GM19395 (cell line): ENCODE measurements around the gene ST8SIA4.

ENCODE experiments used
- ATAC-seq: cut with Tn5 transposase; IDR thresholded peaks from one replicate; pipeline ENCODE4 v1.9.1; 2021; ENCODE audit warnings: mild to moderate bottlenecking, moderate library complexity; ENCODE audit not compliant: unreplicated experiment

ST8SIA4 gene

GRCh38 chr5:100903039-100903887 is at the start of gene ST8SIA4:
ST8SIA4 (minus strand) TSS chr5:100903282; CDS start chr5:100902955, 327 bp downstream.
- ATAC-seq = peak; percentile 71

DNA sequence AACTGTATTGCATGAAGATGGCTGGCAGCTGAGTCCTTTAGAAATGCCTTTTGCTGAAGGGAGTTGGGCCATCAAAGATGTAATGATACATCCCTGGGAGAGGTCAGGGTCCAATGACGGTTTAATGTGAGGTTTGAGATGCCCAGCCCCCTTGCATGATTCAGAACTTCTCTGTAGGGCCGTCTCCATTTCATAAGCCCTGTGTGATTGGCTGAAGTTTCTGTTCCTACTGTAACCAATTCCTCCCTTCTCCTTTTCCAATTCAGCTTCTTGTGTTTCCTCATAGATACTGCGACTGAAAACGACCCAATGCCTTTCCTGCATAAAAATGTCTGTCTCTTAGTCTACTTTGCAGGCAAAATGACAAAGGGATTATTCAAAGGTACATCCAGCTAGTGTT is 47.9 kb upstream of the ST8SIA4 start:
- ATAC-seq = no peak

DNA sequence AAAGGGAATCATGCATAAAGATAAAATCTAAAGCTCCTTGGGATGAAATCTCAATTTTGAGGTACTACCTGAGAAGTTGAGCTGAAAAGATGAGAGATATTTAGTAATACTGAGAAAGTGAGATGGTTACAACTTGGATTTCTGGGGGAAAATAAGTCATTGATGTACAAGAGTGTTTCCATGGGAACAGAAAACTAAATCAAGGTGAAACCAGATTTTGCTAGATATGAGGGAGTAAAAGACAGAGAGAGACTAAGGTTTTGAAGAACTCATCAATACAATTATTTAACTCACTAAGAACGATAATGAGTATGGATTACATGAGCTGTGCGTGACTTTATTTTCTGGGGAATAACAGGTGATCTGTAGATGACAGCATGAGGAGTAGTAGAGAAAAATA is 10.2 kb upstream of the ST8SIA4 start:
- no peak for ATAC-seq

DNA sequence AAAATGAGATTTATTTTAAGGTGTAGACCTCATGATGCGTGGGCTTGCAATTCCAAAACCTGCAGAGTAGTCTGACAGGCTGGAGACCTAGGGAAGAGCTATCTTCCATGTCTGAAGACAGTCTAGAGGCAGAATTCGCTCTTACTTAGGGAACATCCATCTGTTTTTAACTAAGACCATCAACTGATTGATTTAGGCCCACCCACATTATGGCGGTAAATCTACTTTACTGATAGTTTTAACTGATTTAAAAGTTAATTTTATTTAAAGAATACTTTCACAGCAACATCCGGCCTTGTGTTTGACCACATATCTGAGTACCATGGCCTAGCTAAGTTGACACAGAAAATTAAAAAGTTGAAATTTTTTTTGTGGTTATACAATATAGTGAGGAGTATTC is 6.0 kb upstream of the ST8SIA4 start:
- no peak for ATAC-seq

DNA sequence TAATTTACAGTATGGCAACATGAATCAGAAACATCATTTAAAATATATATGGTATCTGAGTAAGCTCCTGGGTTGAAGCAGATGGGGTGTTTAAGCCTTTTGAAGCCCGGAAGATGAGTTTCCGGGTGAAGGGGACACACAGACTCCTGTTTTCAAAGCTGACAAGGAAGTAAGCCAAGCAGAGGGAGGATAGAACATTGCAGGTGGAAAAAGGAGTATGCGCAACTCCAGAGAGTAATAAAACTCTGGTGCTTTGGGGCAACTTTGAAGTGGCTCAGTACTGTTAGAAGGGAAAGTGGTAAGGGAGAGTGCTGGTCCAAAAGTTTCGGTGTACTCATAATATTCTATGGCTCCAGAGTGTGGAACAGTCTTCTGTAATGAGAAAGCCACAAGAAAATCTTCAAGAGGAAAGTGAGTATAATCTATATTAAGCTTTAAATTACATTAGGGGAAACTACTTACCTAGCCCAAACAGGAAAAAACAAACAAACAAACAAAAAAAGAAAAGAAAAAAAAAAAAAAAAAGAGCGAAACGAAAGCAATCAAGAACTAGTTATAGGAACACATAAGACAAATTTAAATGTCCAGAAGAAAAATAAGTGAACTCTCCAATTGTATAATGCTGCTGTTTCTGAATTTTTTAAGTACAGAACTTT is 2.3 kb upstream of the ST8SIA4 start:
- ATAC-seq = no peak

GRCh38 chr5:100904259-100904861 is 1.3 kb upstream of the ST8SIA4 start:
- ATAC-seq = peak; percentile 21

DNA sequence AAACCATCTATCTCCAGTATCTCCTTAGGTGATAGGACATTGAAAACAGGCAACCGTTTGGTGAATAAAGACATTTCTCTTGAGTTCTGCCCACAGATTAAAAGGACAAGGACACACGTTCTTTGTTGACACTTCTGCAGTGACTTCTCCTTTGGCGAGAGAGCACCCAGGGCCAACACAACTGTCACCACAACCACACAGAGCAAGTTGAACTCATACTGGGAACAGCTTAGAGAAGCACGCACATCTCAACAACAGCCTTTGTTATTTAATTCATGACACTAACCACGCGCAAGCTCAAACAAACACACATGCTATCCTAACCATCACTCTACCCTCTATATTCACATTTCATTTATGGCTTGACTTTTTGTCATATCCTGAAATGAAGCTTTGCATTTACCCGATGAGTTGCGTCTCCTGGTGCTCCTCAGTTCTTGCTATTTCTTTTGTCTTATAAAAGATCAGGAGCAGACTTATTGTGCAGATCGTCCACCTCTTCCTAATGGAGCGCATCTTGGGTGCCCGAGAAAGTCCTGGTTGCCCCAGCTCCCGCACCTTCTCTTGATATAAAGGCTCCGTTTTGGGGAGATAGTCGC is 543 bp downstream of the ST8SIA4 start:
- ATAC-seq = no peak

DNA sequence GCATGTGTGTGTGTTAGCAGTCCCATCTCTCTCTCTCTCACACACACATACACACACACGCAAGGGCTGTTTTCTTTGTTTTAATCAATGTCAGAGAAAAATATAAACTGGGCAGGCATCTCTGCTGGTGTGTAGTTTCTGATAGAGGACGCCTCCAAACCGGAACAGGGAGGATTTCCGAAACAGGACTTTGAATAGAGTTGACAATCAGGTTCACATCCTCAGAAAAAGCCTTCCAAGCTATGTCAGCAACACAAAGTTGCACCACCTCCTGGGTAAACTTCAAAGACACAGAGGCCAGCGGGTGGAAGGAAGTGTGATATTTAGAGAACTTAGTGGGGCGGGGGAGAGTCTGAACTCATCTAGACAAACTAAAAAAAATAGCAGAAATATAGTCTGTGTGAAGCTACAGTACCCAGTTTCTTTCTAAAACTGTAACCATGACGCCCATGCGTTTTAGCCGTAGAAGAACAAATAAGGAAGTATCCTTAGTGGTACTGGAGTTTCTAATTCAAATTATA is 1.2 kb downstream of the ST8SIA4 start:
- peak; percentile 8 for ATAC-seq

DNA sequence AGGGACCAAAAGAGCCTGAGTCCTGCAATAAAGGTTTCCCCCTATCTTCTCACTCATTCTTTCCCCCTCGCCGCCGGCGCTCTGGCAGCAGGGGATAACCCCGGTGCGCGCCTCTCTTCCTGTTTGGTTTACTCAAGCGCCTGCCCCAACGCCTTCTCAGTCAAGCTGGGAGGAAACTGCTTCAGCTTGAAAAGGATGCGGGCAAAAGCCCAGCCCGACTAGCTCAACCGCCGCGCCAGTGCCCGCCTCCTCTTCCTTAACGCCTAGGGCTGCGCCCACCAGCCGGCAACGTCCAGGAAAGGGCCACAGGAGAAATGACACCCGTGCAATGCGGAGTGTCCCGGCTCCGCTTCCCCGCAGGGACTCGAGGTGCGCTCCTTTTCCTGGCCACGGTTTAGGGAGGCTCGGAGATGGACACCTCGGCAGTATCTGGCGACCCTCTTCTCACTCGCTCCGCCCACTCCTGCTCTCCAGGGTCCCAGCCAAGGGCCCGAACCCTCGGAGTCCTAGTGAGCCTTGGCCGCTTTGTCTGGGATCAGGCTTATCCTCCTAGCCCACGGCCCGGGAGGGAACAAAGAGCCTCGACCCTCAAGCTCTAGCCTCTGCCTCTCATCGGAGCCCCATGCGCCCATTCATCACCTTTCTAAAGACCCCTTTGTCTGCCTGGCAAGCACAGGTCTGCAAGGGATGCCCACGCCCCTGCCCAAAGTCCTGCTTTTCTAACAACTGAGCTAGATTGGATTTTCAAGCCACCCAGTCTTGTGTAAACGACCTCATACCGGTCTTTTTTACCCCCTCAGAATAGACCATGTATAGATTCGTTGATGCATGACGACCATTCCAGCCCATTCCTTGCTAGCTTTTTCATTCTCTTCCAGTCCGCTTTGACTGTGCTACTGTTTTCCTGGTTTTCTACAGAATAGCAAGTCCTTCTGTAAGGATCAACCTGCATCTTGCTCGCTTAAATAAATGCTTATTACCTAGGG is 2.0 kb downstream of the ST8SIA4 start:
- ATAC-seq = peak; percentile 35

DNA sequence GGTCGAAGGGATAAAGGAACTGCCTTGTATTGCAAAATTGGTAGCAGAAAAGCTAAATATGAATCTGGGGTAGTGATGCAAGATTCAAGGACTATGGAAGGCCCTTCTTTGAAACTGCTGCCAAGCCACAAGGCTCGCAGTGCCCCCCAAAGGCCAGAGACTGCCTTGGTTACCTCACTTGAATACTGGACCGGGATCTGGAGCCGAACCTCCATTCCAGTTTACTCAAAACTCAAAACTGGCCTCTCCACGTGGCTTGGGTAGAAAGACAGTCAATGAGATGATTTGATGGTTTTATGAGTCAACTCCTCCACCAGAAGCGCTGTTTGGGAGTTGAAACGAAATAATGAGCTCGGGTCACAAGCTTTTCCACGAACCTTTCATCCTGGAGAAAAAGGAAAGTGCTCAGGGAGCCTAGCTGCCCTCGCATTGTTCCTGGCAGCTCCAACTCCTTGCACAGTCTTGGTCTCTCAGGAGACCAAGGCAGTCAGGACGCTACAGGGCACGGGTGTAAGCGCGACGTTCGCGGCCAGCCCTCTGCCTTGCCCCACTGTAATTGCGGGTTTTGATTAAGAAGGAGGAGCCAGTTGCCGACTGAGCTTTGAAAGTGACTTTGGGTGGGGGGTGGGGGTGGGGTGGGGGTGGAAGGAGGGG is 2.8 kb downstream of the ST8SIA4 start:
- ATAC-seq = peak; percentile 13

GRCh38 chr5:100899675-100900074 is 3.4 kb downstream of the ST8SIA4 start:
- no peak for ATAC-seq

- ATAC-seq = no peak
Measured at GRCh38 chr5:100898504-100899346, 4.4 kb downstream of the ST8SIA4 start.

- ATAC-seq = no peak
Measured at GRCh38 chr5:100896054-100896453, 7.0 kb downstream of the ST8SIA4 start.

DNA sequence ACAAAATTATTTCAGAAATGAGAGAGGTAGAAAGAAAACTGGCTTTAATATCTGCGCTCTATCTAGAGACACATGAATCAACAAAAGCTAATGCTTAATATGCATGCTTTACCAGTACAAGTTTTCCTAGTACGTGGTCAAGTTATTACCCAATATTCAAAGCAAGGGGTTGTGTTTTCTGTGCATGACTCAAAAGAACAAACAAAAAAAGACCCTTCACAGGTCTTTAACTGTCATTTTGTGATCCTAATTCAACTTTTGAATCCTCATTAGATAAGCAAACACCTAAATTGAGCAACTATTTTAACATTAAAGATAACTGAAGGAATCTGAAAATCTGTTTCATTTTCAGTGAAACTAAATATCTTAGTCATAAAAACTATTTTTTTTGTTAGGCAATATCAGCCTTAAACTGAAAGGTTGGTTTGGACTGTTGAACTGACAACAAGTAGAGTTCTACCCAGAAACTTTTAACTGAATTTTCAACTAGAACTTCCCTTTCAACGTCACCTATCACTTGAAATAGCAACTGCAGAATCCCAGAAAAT is 12.5 kb downstream of the ST8SIA4 start:
- ATAC-seq = peak; percentile 75

DNA sequence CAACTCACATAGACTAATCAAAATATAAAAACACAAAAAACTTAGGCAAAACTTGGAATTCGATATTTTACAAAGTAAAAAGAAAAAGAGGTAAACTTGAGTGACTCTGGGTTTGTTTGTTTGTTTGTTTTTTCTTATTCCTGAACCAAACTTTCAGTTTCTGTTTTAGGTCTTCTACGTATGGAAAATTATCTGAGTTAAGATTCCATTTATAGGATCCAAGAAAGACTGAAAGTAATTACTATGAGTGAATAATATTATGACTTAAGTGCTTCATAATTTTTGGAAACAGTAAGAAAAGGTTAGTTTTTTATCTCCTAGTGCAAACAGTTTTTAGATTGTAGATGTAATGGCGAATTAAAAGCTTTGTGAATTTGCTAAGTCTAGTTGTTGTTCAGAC is 13.2 kb downstream of the ST8SIA4 start:
- ATAC-seq = no peak

- ATAC-seq = peak; percentile 67
Measured at GRCh38 chr5:100889165-100889743, 13.8 kb downstream of the ST8SIA4 start.

- ATAC-seq = no peak
Measured at GRCh38 chr5:100877274-100877673, 25.8 kb downstream of the ST8SIA4 start.
